ENCODE data around the gene ACSM3. TPM values are rescaled to one million over a fixed set of nuclear protein-coding genes. Genes with fewer than 3 reads are reported as not detected.

The ACSM3 gene
- total and polyA plus RNA-seq, 7 donors, result 0.13 to 6.5 (median 0.56) TPM

DNA sequence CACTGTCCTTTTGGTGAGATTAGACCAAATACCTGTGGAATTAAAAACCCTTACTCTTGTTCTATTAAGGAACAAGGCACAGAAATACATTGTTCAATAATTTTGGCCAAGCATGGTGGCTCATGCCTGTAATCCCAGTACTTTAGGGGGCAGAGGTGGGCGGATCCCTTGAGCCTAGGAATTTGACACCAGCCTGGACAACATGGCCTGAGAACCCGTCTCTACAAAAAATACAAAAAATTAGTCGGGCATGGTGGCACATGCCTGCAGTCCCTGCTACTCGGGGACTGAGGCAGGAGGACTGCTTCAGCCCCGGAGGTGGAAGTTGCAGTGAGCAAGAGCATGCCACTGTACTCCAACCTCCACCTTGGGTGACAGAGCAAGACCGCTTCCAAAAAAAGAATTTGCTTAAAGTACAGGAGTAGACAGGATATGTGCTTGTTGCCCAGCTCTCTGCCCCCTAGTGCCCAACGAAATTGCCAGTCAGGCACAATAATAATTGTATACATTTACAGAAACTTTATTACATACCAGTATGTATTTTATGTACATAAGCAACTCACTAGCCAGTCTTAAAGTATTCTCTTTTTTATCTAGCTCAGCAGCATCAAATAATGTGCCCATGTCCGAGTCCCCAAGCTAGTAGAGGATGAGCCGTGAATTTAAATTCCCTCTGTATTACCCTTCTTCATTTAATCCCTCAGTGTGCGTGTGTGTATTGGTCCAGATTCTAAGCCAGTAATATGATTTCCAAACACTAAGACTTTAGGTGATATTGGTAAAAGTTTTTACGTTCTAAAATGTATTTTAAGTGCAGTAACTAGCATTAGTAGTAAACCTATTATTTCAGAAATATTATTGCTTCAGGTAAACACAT is 23.6 kb upstream of the ACSM3 start:
- TF ChIP-seq CTCF (IDR thresholded peaks at IDR 0.05), result peak; percentile 22
- H3K9me3 ChIP-seq, result no peaks in the 10 kb centered on the region
- 34 to 47% (median 35%) methylated on average over 11 of the region's 11 CpGs for WGBS, 3 donors
- H3K36me3 ChIP-seq (ENCODE audit: insufficient read depth in 1 of 2, low read depth in 1 of 2), result peaks cover 13 to 44% of the 10 kb centered on the region in 2 donors
- DNase-seq, result no peak
- H3K4me3 ChIP-seq, result peak overlapping the region; percentile 95
- intact Hi-C loops (cut with DNase I), result loop anchor here in 1 of 2 donors (5.0 kb wide), 1 partner anchor 67 kb away; the partner anchor contains the start of genes ERI2 and REXO5
- H3K27me3 ChIP-seq (ENCODE audit: insufficient read depth in 3 of 3, low read length in 2 of 3), result no peaks in the 10 kb centered on the region
- H3K27ac ChIP-seq, result peak overlapping the region; percentile 98
- H3K4me1 ChIP-seq, result peaks cover 15% of the 10 kb centered on the region
- ATAC-seq, result peak in 2 of 4 donors; percentile 32 to 35

DNA sequence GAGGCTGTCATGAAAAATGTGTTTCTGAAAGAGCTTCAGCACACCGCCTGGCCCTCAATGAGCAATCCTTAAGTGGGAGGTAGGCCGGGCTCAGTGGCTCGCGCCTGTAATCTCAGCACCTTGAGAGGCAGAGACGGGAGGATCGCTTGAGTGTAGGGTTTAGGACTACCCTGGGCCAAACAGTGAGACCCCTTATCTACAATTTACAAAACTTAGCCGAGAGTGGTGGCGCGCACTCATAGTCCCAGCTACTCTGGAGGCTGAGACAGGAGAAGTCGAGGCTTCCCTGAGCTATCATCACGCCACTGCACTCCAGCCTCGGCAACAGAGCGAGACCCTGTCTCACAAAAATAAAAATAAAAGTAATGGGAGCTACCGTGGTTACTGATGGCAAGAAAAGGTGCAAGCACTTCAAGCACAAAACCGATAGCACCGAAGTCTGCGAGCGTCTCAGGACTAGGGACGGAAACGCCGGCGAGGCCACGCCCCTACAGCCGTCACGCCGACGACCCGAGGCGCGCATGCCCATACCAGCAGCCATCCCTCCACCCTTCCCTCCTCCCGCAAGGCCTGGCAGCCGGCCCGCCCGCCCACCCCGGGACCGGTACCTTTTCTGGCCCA is 22.8 kb upstream of the ACSM3 start:
- Histone ChIP-seq H3K9me3 (no peaks in the 10 kb centered on the region), H3K4me1 (peaks cover 15% of the 10 kb centered on the region), H3K27ac (peak overlapping the region; percentile 98), H3K36me3 (ENCODE audit: insufficient read depth in 1 of 2, low read depth in 1 of 2) (peaks cover 13 to 36% of the 10 kb centered on the region in 2 donors), H3K4me3 (peak overlapping the region; percentile 95), H3K27me3 (ENCODE audit: insufficient read depth in 3 of 3, low read length in 2 of 3) (no peaks in the 10 kb centered on the region)
- peak; percentile 90 to 95 for DNase-seq
- no peak for TF ChIP-seq CTCF (IDR thresholded peaks at IDR 0.05)
- 0% methylated on average over 31 to 36 of the region's 36 CpGs for WGBS, 3 donors
- peak; percentile 90 to 95 (median 92) for ATAC-seq
- intact Hi-C loops (cut with DNase I), result loop anchor here in 1 of 2 donors (5.0 kb wide), 1 partner anchor 66 kb away; the partner anchor contains the start of genes ERI2 and REXO5

GRCh38 chr16:20741554-20742285 is 22.1 kb upstream of the ACSM3 start, which contains the start of gene THUMPD1:
TSS of gene THUMPD1 (minus strand) at chr16:20741818. CDS start at chr16:20741739, 79 bp downstream.
- intact Hi-C loops (cut with DNase I), result loop anchor here in 1 of 2 donors (5.0 kb wide), 1 partner anchor 66 kb away; the partner anchor contains the start of genes ERI2 and REXO5
- WGBS, 3 donors, result 4 to 6% (median 4%) methylated on average over 38 to 42 of the region's 42 CpGs
- Histone ChIP-seq H3K4me1 (peaks cover 15% of the 10 kb centered on the region), H3K27ac (peak within 1 kb of the TSS; percentile 98), H3K4me3 (peak within 1 kb of the TSS; percentile 95), H3K36me3 (ENCODE audit: insufficient read depth in 1 of 2, low read depth in 1 of 2) (peaks cover 7 to 29% of the 10 kb centered on the region in 2 donors), H3K27me3 (ENCODE audit: insufficient read depth in 3 of 3, low read length in 2 of 3) (no peaks in the 10 kb centered on the region), H3K9me3 (no peaks in the 10 kb centered on the region)
- DNase-seq, result peak; percentile 98
- peak; percentile 95 to 98 (median 97) for ATAC-seq
- no peak for TF ChIP-seq CTCF (IDR thresholded peaks at IDR 0.05)

- DNase-seq, result no peak
- no peaks in the 10 kb centered on the region for H3K27me3 ChIP-seq (ENCODE audit: insufficient read depth in 3 of 3, low read length in 2 of 3)
- intact Hi-C loops (cut with DNase I), result loop anchor here in 1 of 2 donors (5.0 kb wide), 1 partner anchor 64 kb away; the partner anchor contains the start of genes ERI2 and REXO5
- TF ChIP-seq CTCF (IDR thresholded peaks at IDR 0.05), result no peak
- H3K4me1 ChIP-seq, result peaks cover 15% of the 10 kb centered on the region
- H3K27ac ChIP-seq, result no peak overlapping the region
- ATAC-seq, result no peak
- H3K36me3 ChIP-seq (ENCODE audit: insufficient read depth in 1 of 2, low read depth in 1 of 2), result peaks cover 2 to 10% of the 10 kb centered on the region in 2 donors
- no peak overlapping the region for H3K4me3 ChIP-seq
- no peaks in the 10 kb centered on the region for H3K9me3 ChIP-seq
These were observed 20.2 kb upstream of the ACSM3 start for GRCh38 chr16:20743591-20743990.
